HG02938 (cell line): ENCODE data around the gene GPM6B.
A peak's percentile ranks its signal among the peaks of the same experiment; 100 is the strongest.

ENCODE experiments used
- ATAC-seq: cut with Tn5 transposase; IDR thresholded peaks from one replicate; pipeline ENCODE4 v1.9.1; 2021; ENCODE audit warnings: mild to moderate bottlenecking, moderate library complexity; ENCODE audit not compliant: unreplicated experiment

The GPM6B gene

GRCh38 chrX:13770013-13770535 is 46.8 kb downstream of the GPM6B start:
- no peak for ATAC-seq

- ATAC-seq: no peak
Measured at GRCh38 chrX:13768939-13769338, 48.0 kb downstream of the GPM6B start.

- ATAC-seq: no peak
Measured at GRCh38 chrX:13764765-13765164, 52.1 kb downstream of the GPM6B start.

GRCh38 chrX:13764281-13764680 is 52.6 kb downstream of the GPM6B start:
- no peak for ATAC-seq

GRCh38 chrX:13763489-13763888 is 53.4 kb downstream of the GPM6B start:
- no peak for ATAC-seq

- peak; percentile 67 for ATAC-seq
Measured at GRCh38 chrX:13761606-13762414, 55.1 kb downstream of the GPM6B start.

GRCh38 chrX:13760426-13760825 is 56.5 kb downstream of the GPM6B start:
- ATAC-seq: no peak

GRCh38 chrX:13759152-13759718 is 57.7 kb downstream of the GPM6B start:
- peak; percentile 62 for ATAC-seq

- no peak for ATAC-seq
Measured at GRCh38 chrX:13756381-13756780, 60.5 kb downstream of the GPM6B start.

GRCh38 chrX:13755254-13755653 is 61.6 kb downstream of the GPM6B start:
- ATAC-seq: no peak

- ATAC-seq: no peak
Measured at GRCh38 chrX:13754765-13755164, 62.1 kb downstream of the GPM6B start.

- ATAC-seq: peak; percentile 52
Measured at GRCh38 chrX:13752646-13753045, 64.2 kb downstream of the GPM6B start.

- no peak for ATAC-seq
Measured at GRCh38 chrX:13752141-13752540, 64.8 kb downstream of the GPM6B start.

- ATAC-seq: no peak
Measured at GRCh38 chrX:13750812-13751211, 66.1 kb downstream of the GPM6B start.

GRCh38 chrX:13750204-13750603 is 66.7 kb downstream of the GPM6B start:
- no peak for ATAC-seq

GRCh38 chrX:13748486-13748885 is 68.4 kb downstream of the GPM6B start:
- no peak for ATAC-seq

- ATAC-seq: no peak
Measured at GRCh38 chrX:13747836-13748235, 69.1 kb downstream of the GPM6B start.

- ATAC-seq: peak; percentile 89
Measured at GRCh38 chrX:13742397-13743176, 74.3 kb downstream of the GPM6B start.

GRCh38 chrX:13741695-13742094 is 75.2 kb downstream of the GPM6B start:
- ATAC-seq: no peak

- peak; percentile 90 for ATAC-seq
Measured at GRCh38 chrX:13734278-13735172, 82.4 kb downstream of the GPM6B start, which contains the start of the genes OFD1 and TRAPPC2. Gene OFD1, plus strand, starts transcription at chrX:13734748. Its CDS starts 324 bp downstream, at chrX:13735072. Gene TRAPPC2, minus strand, starts transcription at chrX:13734620. Its CDS starts 14,657 bp downstream, at chrX:13719963.
